T-helper 17 cell (primary cell): ENCODE measurements around the gene USP10. TPM values are rescaled to one million over a fixed set of nuclear protein-coding genes. Genes with fewer than 3 reads are reported as not detected.

Experiments
- ATAC-seq: fragments of 150-1000 bp; cut with Tn5 transposase; 2 replicates; pipeline ENCODE4 v1.10.0; 2021; ENCODE audit warnings: mild to moderate bottlenecking, moderate library complexity
- DNase-seq, 3 donors: peaks; one replicate each; pipeline versions ENCODE4 v3.0.0 to v3.0.0-alpha.2; 2020 to 2021
- H3K9me3 ChIP-seq: one replicate; pipeline ENCODE4 v1.7.0; 2013; ENCODE audit warnings: low read length, mild to moderate bottlenecking; ENCODE audit not compliant: control insufficient read depth, poor library complexity, severe bottlenecking
- H3K27ac Mint-ChIP-seq: one replicate; pipeline ENCODE4 v1.8.0; 2022; ENCODE audit warnings: mild to moderate bottlenecking, moderate library complexity, mixed read lengths
- H3K27me3 Mint-ChIP-seq: one replicate; pipeline ENCODE4 v1.8.0; 2022; ENCODE audit warnings: mixed read lengths
- H3K36me3 Mint-ChIP-seq: one replicate; pipeline ENCODE4 v1.8.0; 2022; ENCODE audit warnings: low read depth, mixed read lengths
- H3K4me1 Mint-ChIP-seq: one replicate; pipeline ENCODE4 v1.8.0; 2022; ENCODE audit warnings: mild to moderate bottlenecking, mixed read lengths
- H3K4me3 Mint-ChIP-seq: one replicate; pipeline ENCODE4 v1.8.0; 2022; ENCODE audit warnings: mild to moderate bottlenecking, moderate library complexity, mixed read lengths
- total RNA-seq, 4 donors: library from RNA in 2 of 4; stranded (reverse) in 2 of 4; gene quantifications; one replicate each; pipeline ENCODE4 v1.2.3 and lab custom pipeline; 2022 to 2026

The USP10 gene
- total RNA-seq, 2 donors from 2014 or later, result 169 to 221 TPM

GRCh38 chr16:84821728-84822689 is 122.2 kb downstream of the USP10 start:
- ATAC-seq (no peak), DNase-seq (no peak)
- Mint-ChIP-seq H3K27me3 (peaks cover 23% of the 10 kb centered on the region), H3K4me1 (peaks cover 20% of the 10 kb centered on the region), H3K4me3 (no peak overlapping the region), H3K27ac (no peak overlapping the region), H3K36me3 (no peaks in the 10 kb centered on the region)
- H3K9me3 ChIP-seq, result no peaks in the 10 kb centered on the region

- no peaks in the 10 kb centered on the region for H3K9me3 ChIP-seq
- Mint-ChIP-seq H3K27ac (no peak overlapping the region), H3K4me1 (peaks cover 20% of the 10 kb centered on the region), H3K4me3 (peak overlapping the region; percentile 21), H3K36me3 (peaks cover 2% of the 10 kb centered on the region), H3K27me3 (peaks cover 30% of the 10 kb centered on the region)
- ATAC-seq (no peak), DNase-seq (no peak)
These were observed 123.2 kb downstream of the USP10 start for GRCh38 chr16:84822990-84823389.

- Mint-ChIP-seq H3K4me3 (no peak overlapping the region), H3K4me1 (peaks cover 20% of the 10 kb centered on the region), H3K27ac (no peak overlapping the region), H3K36me3 (peaks cover 2% of the 10 kb centered on the region), H3K27me3 (peaks cover 32% of the 10 kb centered on the region)
- ATAC-seq (no peak), DNase-seq (no peak)
- H3K9me3 ChIP-seq, result no peaks in the 10 kb centered on the region
These were observed 123.7 kb downstream of the USP10 start for GRCh38 chr16:84823484-84823883.

GRCh38 chr16:84823926-84824325 is 124.1 kb downstream of the USP10 start:
- no peak for ATAC-seq
- peaks cover 2% of the 10 kb centered on the region for H3K36me3 Mint-ChIP-seq
- H3K27ac Mint-ChIP-seq, result no peak overlapping the region
- DNase-seq, result no peak
- peaks cover 20% of the 10 kb centered on the region for H3K4me1 Mint-ChIP-seq
- no peaks in the 10 kb centered on the region for H3K9me3 ChIP-seq
- no peak overlapping the region for H3K4me3 Mint-ChIP-seq
- peaks cover 32% of the 10 kb centered on the region for H3K27me3 Mint-ChIP-seq

- Mint-ChIP-seq H3K36me3 (peaks cover 2% of the 10 kb centered on the region), H3K4me3 (no peak overlapping the region), H3K27me3 (peaks cover 23% of the 10 kb centered on the region), H3K4me1 (peaks cover 10% of the 10 kb centered on the region), H3K27ac (no peak overlapping the region)
- H3K9me3 ChIP-seq, result no peaks in the 10 kb centered on the region
- DNase-seq (no peak), ATAC-seq (no peak)
These were observed 126.2 kb downstream of the USP10 start for GRCh38 chr16:84825896-84826557.

- H3K4me1 Mint-ChIP-seq, result peaks cover 7% of the 10 kb centered on the region
- H3K9me3 ChIP-seq, result no peaks in the 10 kb centered on the region
- ATAC-seq (no peak), DNase-seq (no peak)
- H3K36me3 Mint-ChIP-seq, result peaks cover 2% of the 10 kb centered on the region
- peaks cover 23% of the 10 kb centered on the region for H3K27me3 Mint-ChIP-seq
- no peak overlapping the region for H3K27ac Mint-ChIP-seq
- H3K4me3 Mint-ChIP-seq, result no peak overlapping the region
These were observed 126.8 kb downstream of the USP10 start for GRCh38 chr16:84826558-84826941.

GRCh38 chr16:84827131-84827574 is 127.4 kb downstream of the USP10 start:
- DNase-seq (no peak), ATAC-seq (no peak)
- H3K27ac Mint-ChIP-seq, result no peak overlapping the region
- H3K27me3 Mint-ChIP-seq, result peaks cover 19% of the 10 kb centered on the region
- no peak overlapping the region for H3K4me3 Mint-ChIP-seq
- no peaks in the 10 kb centered on the region for H3K9me3 ChIP-seq
- H3K36me3 Mint-ChIP-seq, result peaks cover 2% of the 10 kb centered on the region
- peaks cover 7% of the 10 kb centered on the region for H3K4me1 Mint-ChIP-seq

- DNase-seq (no peak), ATAC-seq (no peak)
- Mint-ChIP-seq H3K27ac (no peak overlapping the region), H3K4me3 (no peak overlapping the region), H3K4me1 (peaks cover 1% of the 10 kb centered on the region), H3K27me3 (peaks cover 15% of the 10 kb centered on the region), H3K36me3 (peaks cover 2% of the 10 kb centered on the region)
- H3K9me3 ChIP-seq, result no peaks in the 10 kb centered on the region
These were observed 128.1 kb downstream of the USP10 start for GRCh38 chr16:84827897-84828296.

- peaks cover 17% of the 10 kb centered on the region for H3K27me3 Mint-ChIP-seq
- DNase-seq, result no peak
- no peaks in the 10 kb centered on the region for H3K9me3 ChIP-seq
- no peak for ATAC-seq
- H3K4me1 Mint-ChIP-seq, result no peaks in the 10 kb centered on the region
- no peak overlapping the region for H3K27ac Mint-ChIP-seq
- H3K4me3 Mint-ChIP-seq, result no peak overlapping the region
- peaks cover 5% of the 10 kb centered on the region for H3K36me3 Mint-ChIP-seq
These were observed 128.5 kb downstream of the USP10 start for GRCh38 chr16:84828322-84828721.

Other genes with a start within 250 kb of the USP10 start
- gene MEAK7, start 195.3 kb upstream of the USP10 start, total RNA-seq, result 1 to 10 TPM; 5.7 to 8.9 TPM
- gene COTL1, start 81.9 kb upstream of the USP10 start, total RNA-seq, result 100 to 1,000 TPM; 287 to 328 TPM
- 10 to 100 TPM; 68.1 to 78.2 TPM for gene KLHL36, start 51.5 kb upstream of the USP10 start, total RNA-seq
- 1 to 10 TPM; 1.9 to 4.2 TPM for gene CRISPLD2, start 120.0 kb downstream of the USP10 start, total RNA-seq